ENCODE data around the gene NFE2L3. TPM values are rescaled to one million over a fixed set of nuclear protein-coding genes. Genes with fewer than 3 reads are reported as not detected.

NFE2L3 gene
- total and polyA plus RNA-seq, 2 of the 8 experiments (the other 6 are each of a cell fraction or from before 2014, with no cell fraction given) = 64.9 to 76.5 TPM

DNA sequence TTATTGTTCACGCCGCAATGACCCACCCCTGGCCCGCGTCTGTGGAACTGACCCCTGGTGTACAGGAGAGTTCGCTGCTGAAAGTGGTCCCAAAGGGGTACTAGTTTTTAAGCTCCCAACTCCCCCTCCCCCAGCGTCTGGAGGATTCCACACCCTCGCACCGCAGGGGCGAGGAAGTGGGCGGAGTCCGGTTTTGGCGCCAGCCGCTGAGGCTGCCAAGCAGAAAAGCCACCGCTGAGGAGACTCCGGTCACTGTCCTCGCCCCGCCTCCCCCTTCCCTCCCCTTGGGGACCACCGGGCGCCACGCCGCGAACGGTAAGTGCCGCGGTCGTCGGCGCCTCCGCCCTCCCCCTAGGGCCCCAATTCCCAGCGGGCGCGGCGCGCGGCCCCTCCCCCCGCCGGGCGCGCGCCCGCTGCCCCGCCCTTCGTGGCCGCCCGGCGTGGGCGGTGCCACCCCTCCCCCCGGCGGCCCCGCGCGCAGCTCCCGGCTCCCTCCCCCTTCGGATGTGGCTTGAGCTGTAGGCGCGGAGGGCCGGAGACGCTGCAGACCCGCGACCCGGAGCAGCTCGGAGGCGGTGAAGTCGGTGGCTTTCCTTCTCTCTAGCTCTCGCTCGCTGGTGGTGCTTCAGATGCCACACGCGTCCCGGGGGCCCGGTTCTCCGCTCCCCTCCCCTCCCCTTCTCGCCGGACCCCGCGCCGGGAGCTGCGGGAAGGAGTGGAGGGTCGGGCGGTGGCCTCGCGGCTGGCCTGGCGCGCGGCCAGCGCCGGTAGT lies 49.4 kb downstream of the NFE2L3 start, which contains the start of gene CBX3:
TSS of gene CBX3 (plus strand) at position 499 of the 772 bp plus-strand sequence. CDS start 1,254 bp downstream, outside the sequence.
- Histone ChIP-seq H3K4me3 (ENCODE audit: extremely low read depth in 1 of 4, insufficient read depth in 2 of 4, low read depth in 3 of 4, low read length in 4 of 4) (peak within 1 kb of the TSS; percentile 98 to 99 (median 98)), H4K20me1 (replicated peaks in 1 of 2; ENCODE audit: control insufficient read depth in 1 of 2, insufficient read depth in 2 of 2, low read length in 2 of 2) (peaks cover 19 to 44% of the 10 kb centered on the region in 2 experiments), H4K91ac (replicated peaks; ENCODE audit: insufficient read length, low read length) (peak within 1 kb of the TSS; percentile 98), H3K79me2 (ENCODE audit: control insufficient read depth in 1 of 2, insufficient read depth in 2 of 2, low read length in 2 of 2) (peaks cover 62 to 89% of the 10 kb centered on the region in 2 experiments), H4K8ac (ENCODE audit: extremely low read depth, insufficient read depth, low read length) (peak within 1 kb of the TSS; percentile 100), H3K27ac (ENCODE audit: low read depth, low read length) (peak within 1 kb of the TSS; percentile 99), H3K4me2 (ENCODE audit: insufficient read depth in 1 of 2, low read depth in 2 of 2, low read length in 2 of 2) (peak within 1 kb of the TSS; percentile 48 to 66), H2BK120ac (replicated peaks; ENCODE audit: low read depth, low read length) (peak within 1 kb of the TSS; percentile 92), H3K36me3 (ENCODE audit: control insufficient read depth in 2 of 4, insufficient read depth in 4 of 4, low read length in 3 of 4) (peaks cover 10 to 51% (median 28%) of the 10 kb centered on the region in 4 experiments), H2BK15ac (ENCODE audit: low read length) (peak within 1 kb of the TSS; percentile 47; the same call in 1 of the 2 replicates), H3K9me3 (ENCODE audit: insufficient read depth in 2 of 2, low read depth in 1 of 2, low read length in 1 of 2) (no peaks in the 10 kb centered on the region), H3K23ac (ENCODE audit: insufficient read length) (no peak within 1 kb of the TSS), H3K56ac (replicated peaks; ENCODE audit: insufficient read length, low read depth, low read length) (peak within 1 kb of the TSS; percentile 97), H3K4ac (replicated peaks; ENCODE audit: insufficient read length, low read depth, low read length) (peak within 1 kb of the TSS; percentile 96), H2AK5ac (ENCODE audit: low read depth, low read length) (no peak within 1 kb of the TSS), H4K5ac (ENCODE audit: insufficient read length, low read depth, low read length) (peak within 1 kb of the TSS; percentile 93), H3K27me3 (replicated peaks in 1 of 4; ENCODE audit: control insufficient read depth in 3 of 4, extremely low read depth in 1 of 4, insufficient read depth in 3 of 4, low read length in 3 of 4) (no peaks in the 10 kb centered on the region), H3K23me2 (ENCODE audit: low read depth, low read length) (peaks cover 3% of the 10 kb centered on the region; the same call in 1 of the 2 replicates), H2BK20ac (ENCODE audit: low read length) (no peak within 1 kb of the TSS), H2AFZ (ENCODE audit: low read length) (no peak within 1 kb of the TSS), H3K9ac (replicated peaks in 1 of 4; ENCODE audit: extremely low read depth in 1 of 4, low read depth in 3 of 4, low read length in 3 of 4) (peak within 1 kb of the TSS; percentile 92 to 100 (median 100)), H3K79me1 (ENCODE audit: low read depth, low read length) (no peaks in the 10 kb centered on the region), H3K18ac (ENCODE audit: extremely low read depth, low read length) (peak within 1 kb of the TSS; percentile 94), H2BK5ac (ENCODE audit: low read depth, low read length) (peak within 1 kb of the TSS; percentile 100), H2BK12ac (ENCODE audit: low read depth, low read length) (no peak within 1 kb of the TSS; the same call in 1 of the 2 replicates), H3K14ac (ENCODE audit: insufficient read length) (peak within 1 kb of the TSS; percentile 63), H3K4me1 (replicated peaks in 1 of 4; ENCODE audit: control insufficient read depth in 3 of 4, insufficient read depth in 4 of 4, low read length in 3 of 4) (peaks cover 0 to 9% (median 3%) of the 10 kb centered on the region in 4 experiments; a peak in 3 of 7 replicates)
- WGBS, 2 experiments (ENCODE audit: extremely low coverage in 1 of 2, insufficient coverage in 1 of 2, insufficient read length in 1 of 2, insufficient replicate concordance in 2 of 2, low coverage in 1 of 2, low lambda C conversion rate in 2 of 2, missing lambda C conversion rate in 1 of 2) = 7% methylated on average over 30 of the region's 86 CpGs; no CpG with 5 or more reads in 1 of the 2 experiments
- FAIRE-seq (no peak), DNase-seq (ENCODE audit: low read depth in 1 of 2, low spot score in 2 of 2) (peak; percentile 91 to 95)
- ChIA-PET POLR2A (ENCODE audit: partially characterized antibody) (interaction anchor here (0.6 to 13.1 kb wide), 37 partner anchors 11 to 366 kb away, joined by 3 to 578 read pairs (median 4); partner anchors contain the start of gene NFE2L3), CTCF (ENCODE audit: partially characterized antibody) (interaction anchor here (0.6 to 0.8 kb wide), 2 partner anchors 10 to 33 kb away, joined by 3 read pairs; no protein-coding TSS in a partner anchor)
- TF ChIP-seq RBBP5 (IDR thresholded peaks at IDR 0.05; ENCODE audit: borderline replicate concordance, low read depth, low read length) = peak; percentile 77; the same call in 1 of the 2 replicates
- peak; percentile 6 for TF ChIP-seq CHD2 (IDR thresholded peaks at IDR 0.05; ENCODE audit: low read length)
- no peak for TF ChIP-seq KDM5A (IDR thresholded peaks at IDR 0.05; ENCODE audit: low read length)
- TF ChIP-seq EGR1 (IDR thresholded peaks at IDR 0.05; ENCODE audit: borderline replicate concordance, low read depth, low read length) = peak; percentile 87
- peak; percentile 28 for TF ChIP-seq NANOG (IDR thresholded peaks at IDR 0.05; ENCODE audit: insufficient read depth, low read depth, low read length, poor library complexity, severe bottlenecking)
- peak in 1 of 2 experiments; percentile 13; a peak in 1 of 3 replicates for TF ChIP-seq EP300 (IDR thresholded peaks at IDR 0.05; ENCODE audit: borderline replicate concordance in 1 of 2, low read depth in 2 of 2, low read length in 2 of 2)
- peak; percentile 73 to 78; a peak in 2 of 3 replicates for TF ChIP-seq POLR2A (IDR thresholded peaks at IDR 0.05; ENCODE audit: control extremely low read depth in 1 of 2, low read depth in 2 of 2, low read length in 2 of 2)
- TF ChIP-seq KDM4A (IDR thresholded peaks at IDR 0.05; ENCODE audit: low read depth, low read length, severe bottlenecking) = peak; percentile 10
- no peak for TF ChIP-seq BRCA1 (IDR thresholded peaks at IDR 0.05; ENCODE audit: low read depth, low read length)
- TF ChIP-seq, protein P1, sequence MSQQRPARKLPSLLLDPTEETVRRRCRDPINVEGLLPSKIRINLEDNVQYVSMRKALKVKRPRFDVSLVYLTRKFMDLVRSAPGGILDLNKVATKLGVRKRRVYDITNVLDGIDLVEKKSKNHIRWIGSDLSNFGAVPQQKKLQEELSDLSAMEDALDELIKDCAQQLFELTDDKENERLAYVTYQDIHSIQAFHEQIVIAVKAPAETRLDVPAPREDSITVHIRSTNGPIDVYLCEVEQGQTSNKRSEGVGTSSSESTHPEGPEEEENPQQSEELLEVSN (IDR thresholded peaks at IDR 0.05) = peak; percentile 56; the same call in 1 of the 2 replicates
